ENCODE results near the gene BTAF1.
A peak's percentile ranks its signal among the peaks of the same experiment; 100 is the strongest.
"Not testable (repeated sequence)": the region's sequence is repeated elsewhere in the genome, so short reads cannot be mapped to it uniquely, and the experiment has no call there.

Gene BTAF1

DNA sequence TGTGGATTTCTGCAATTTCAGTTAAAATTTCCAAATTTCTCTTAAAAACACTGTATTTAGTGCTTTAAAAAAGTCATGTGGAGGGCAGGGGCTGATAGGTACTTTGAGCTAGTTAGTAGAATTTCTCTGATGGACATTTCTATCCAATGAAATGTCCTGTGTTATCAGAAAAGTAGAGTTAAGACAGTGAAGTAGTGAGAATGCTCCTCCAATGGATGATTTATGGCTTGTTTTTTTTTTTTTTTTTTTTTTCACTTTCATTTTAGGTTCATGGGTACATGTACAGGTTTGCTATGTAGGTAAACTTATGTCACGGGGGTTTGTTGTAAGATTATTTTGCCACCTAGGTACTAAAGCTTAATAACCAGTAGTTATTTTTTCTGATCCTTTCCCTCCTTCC, 55.0 kb downstream of the BTAF1 start:
- FAIRE-seq, result peak; percentile 20
- TF ChIP-seq POLR2A (IDR thresholded peaks at IDR 0.05; ENCODE audit: low read depth, low read length), result no peak
- DNase-seq (ENCODE audit: insufficient read length, low spot score), result no peak

GRCh38 chr10:91980319-91980718, 56.7 kb downstream of the BTAF1 start:
- TF ChIP-seq POLR2A (IDR thresholded peaks at IDR 0.05; ENCODE audit: low read depth, low read length), result no peak
- FAIRE-seq (peak; percentile 64), DNase-seq (ENCODE audit: insufficient read length, low spot score) (no peak)

GRCh38 chr10:91983416-91983815, 59.8 kb downstream of the BTAF1 start:
- FAIRE-seq, result no peak
- TF ChIP-seq POLR2A (IDR thresholded peaks at IDR 0.05; ENCODE audit: low read depth, low read length), result no peak
- no peak for DNase-seq (ENCODE audit: insufficient read length, low spot score)

DNA sequence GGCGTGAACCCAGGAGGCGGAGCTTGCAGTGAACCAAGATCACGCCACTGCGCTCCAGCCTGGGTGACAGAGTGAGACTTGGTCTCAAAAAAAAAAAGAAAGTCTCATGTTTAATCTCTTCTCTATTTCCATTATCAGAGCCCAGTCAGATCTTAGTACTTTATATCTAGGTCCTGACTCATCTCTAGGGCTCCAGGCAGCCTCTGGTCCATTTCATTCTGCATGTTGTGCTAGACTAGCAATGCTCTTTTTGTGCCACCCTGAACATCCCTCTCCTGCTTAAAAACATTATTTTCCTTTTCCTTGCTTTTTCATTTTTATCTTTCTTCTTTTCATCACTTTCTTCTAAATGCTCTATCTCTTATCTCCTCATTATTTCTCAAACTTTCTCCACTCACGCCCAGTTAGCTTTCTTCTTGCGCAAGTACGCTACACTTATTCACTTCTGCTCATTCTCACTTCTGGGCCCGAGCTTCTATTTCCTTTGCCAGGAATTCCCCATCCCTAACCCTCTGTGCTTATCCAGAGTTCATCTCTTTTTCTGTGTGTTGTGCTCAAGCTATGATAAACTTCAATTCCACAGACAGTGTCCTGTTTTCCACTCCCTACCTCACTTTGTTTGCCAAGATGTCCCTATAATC, 63.9 kb downstream of the BTAF1 start:
- TF ChIP-seq POLR2A (IDR thresholded peaks at IDR 0.05; ENCODE audit: low read depth, low read length), result no peak
- FAIRE-seq (peak; percentile 11), DNase-seq (ENCODE audit: insufficient read length, low spot score) (no peak)

DNA sequence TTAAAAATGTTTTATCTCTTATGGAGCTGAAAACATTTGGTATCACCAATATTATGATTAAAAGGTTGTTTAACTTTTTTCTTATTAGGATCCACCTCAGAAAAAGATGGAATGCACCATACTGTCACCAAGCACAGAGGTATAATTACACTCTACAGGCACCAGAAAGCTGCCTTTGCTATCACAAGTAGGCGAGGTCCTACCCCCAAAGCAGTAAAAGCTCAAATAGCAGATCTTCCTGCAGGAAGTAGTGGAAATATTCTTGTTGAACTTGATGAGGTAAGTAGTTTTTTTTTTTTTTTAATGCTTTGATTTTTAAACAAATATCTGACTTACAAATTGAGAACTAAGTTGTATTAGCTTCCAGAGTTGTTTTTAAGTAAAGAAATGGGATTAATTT, 68.5 kb downstream of the BTAF1 start:
- no peak for DNase-seq (ENCODE audit: insufficient read length, low spot score)
- TF ChIP-seq POLR2A (IDR thresholded peaks at IDR 0.05; ENCODE audit: low read depth, low read length), result no peak
- FAIRE-seq, result no peak

DNA sequence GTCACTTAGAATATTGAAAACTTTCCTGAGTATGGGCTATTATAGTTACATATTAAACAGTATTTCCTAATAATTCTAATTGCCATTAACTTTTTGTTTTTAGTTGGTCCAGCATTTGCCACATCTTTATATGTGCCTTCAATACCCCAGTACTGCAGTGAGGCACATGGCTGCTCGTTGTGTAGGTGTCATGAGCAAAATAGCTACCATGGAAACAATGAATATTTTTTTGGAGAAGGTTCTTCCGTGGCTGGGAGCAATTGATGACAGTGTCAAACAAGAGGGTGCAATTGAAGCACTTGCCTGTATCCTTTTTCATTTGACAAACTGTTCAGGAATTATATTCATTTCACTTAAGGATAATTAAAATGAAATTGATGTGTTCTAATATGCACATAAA, 72.7 kb downstream of the BTAF1 start:
- no peak for TF ChIP-seq POLR2A (IDR thresholded peaks at IDR 0.05; ENCODE audit: low read depth, low read length)
- DNase-seq (ENCODE audit: insufficient read length, low spot score), result no peak
- no peak for FAIRE-seq

- DNase-seq (ENCODE audit: insufficient read length, low spot score) (no peak), FAIRE-seq (no peak)
- TF ChIP-seq POLR2A (IDR thresholded peaks at IDR 0.05; ENCODE audit: low read depth, low read length), result no peak
Measured at GRCh38 chr10:92001581-92001980, 78.0 kb downstream of the BTAF1 start.

- DNase-seq (ENCODE audit: insufficient read length, low spot score) (no peak), FAIRE-seq (no peak)
- no peak for TF ChIP-seq POLR2A (IDR thresholded peaks at IDR 0.05; ENCODE audit: low read depth, low read length)
Measured at GRCh38 chr10:92001995-92002394, 78.4 kb downstream of the BTAF1 start.

DNA sequence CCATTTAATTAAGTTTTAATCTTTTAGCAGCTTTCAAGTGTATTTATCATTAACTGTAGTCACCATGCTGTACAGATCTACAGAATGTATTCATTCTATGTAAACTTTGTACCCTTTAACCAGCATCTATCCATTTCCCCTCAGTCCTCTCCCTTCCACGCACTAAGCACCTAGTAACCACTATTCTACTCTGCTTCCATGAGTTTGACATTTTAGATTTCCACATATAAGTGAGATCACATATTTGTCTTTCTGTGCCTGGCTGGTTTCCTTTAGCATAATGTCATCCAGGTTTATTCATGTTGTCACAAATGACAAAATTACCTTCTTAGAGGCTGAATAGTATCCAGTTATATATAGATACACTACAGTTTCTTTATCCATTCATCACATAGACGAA, 79.7 kb downstream of the BTAF1 start:
- TF ChIP-seq POLR2A (IDR thresholded peaks at IDR 0.05; ENCODE audit: low read depth, low read length), result no peak
- FAIRE-seq (no peak), DNase-seq (ENCODE audit: insufficient read length, low spot score) (no peak)

DNA sequence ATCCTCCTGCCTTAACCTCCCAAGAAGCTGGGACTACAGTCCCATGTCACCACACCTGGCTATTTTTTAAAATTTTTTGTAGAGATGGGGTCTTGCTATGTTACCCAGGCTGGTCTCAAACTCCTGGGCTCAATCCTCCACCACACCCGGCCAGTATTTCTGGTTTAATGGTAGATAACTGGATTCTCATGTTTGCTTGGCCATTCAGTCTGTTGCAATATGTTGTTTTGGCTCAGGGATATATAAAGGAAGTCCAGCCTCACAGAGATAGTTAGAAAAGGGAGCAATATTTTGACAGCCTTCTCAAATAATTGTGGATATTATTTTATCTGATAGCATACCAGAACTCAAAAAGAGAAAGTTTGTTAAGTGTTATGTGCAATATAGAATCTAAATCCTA, 82.4 kb downstream of the BTAF1 start:
- no peak for DNase-seq (ENCODE audit: insufficient read length, low spot score)
- TF ChIP-seq POLR2A (IDR thresholded peaks at IDR 0.05; ENCODE audit: low read depth, low read length), result no peak
- FAIRE-seq, result peak; percentile 30

- no peak for DNase-seq (ENCODE audit: insufficient read length, low spot score)
- TF ChIP-seq POLR2A (IDR thresholded peaks at IDR 0.05; ENCODE audit: low read depth, low read length), result no peak
- no peak for FAIRE-seq
Measured at GRCh38 chr10:92009445-92009844, 85.9 kb downstream of the BTAF1 start.

GRCh38 chr10:92010047-92010735, 86.6 kb downstream of the BTAF1 start:
- FAIRE-seq (peak; percentile 87), DNase-seq (ENCODE audit: insufficient read length, low spot score) (no peak)
- TF ChIP-seq POLR2A (IDR thresholded peaks at IDR 0.05; ENCODE audit: low read depth, low read length), result no peak

GRCh38 chr10:92011560-92012214, 88.1 kb downstream of the BTAF1 start:
- TF ChIP-seq POLR2A (IDR thresholded peaks at IDR 0.05; ENCODE audit: low read depth, low read length), result no peak
- DNase-seq (ENCODE audit: insufficient read length, low spot score) (peak; percentile 61), FAIRE-seq (peak; percentile 99)

- TF ChIP-seq POLR2A (IDR thresholded peaks at IDR 0.05; ENCODE audit: low read depth, low read length), result no peak
- FAIRE-seq (peak; percentile 76), DNase-seq (ENCODE audit: insufficient read length, low spot score) (no peak)
Measured at GRCh38 chr10:92014620-92015019, 91.0 kb downstream of the BTAF1 start.

GRCh38 chr10:92024700-92025099, 101.1 kb downstream of the BTAF1 start:
- FAIRE-seq (no peak), DNase-seq (ENCODE audit: insufficient read length, low spot score) (no peak)
- TF ChIP-seq POLR2A (IDR thresholded peaks at IDR 0.05; ENCODE audit: low read depth, low read length), result no peak

GRCh38 chr10:92025340-92025739, 101.8 kb downstream of the BTAF1 start:
- not testable (repeated sequence) for DNase-seq (ENCODE audit: insufficient read length, low spot score)
- peak; percentile 6 for FAIRE-seq
